Activated CD4-positive, alpha-beta T cell treated with anti-CD3 and anti-CD28 coated beads, Interleukin-2, amount 50 U/mL, for 48 hours (primary cell): ENCODE data around the gene CPNE4.
"Not testable (repeated sequence)": the region's sequence is repeated elsewhere in the genome, so short reads cannot be mapped to it uniquely, and the experiment has no call there.

Source experiments
- DNase-seq, 2 experiments: peaks; one replicate each; pipeline ENCODE4 v3.0.0-alpha.2; 2020

The CPNE4 gene

DNA sequence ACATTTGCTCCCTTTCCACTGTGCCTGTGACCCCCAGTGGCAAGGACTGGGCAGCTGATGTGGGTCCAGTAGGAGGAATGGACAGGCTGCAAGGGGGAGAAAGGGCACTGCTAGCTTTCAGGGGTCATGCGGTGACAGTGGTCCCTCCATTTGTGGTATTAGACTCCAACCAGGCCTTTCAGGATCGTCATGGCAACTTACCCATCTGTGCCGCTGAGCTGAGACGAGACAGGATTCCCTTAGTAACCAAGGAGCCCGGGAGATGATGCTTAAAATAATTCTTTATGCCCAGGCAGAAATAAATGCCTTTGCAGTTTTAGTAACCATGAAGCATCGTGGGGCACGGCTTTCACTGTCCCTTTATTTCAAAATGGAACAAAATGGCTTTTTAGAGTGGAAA, 516.1 kb downstream of the CPNE4 start:
- DNase-seq = no peak

DNA sequence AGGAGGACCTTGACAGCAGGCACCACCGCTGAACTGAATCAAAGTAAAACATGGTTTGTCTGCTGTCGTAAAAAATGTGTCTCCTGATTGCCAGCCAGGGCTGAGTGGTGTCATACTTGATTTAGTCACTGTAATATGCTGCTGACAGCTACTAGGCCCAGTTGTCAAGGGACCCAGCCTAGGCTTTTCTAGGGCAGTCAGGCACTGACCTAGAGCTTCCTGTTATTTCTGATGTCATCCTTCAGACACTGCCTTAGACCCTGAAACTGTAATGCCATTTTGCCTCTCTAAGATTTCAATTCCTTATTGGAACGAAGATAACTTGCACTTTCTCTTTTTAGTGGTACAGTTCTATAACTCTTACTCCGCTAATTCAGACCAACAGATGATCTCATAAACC, 529.4 kb downstream of the CPNE4 start:
- DNase-seq = no peak

DNA sequence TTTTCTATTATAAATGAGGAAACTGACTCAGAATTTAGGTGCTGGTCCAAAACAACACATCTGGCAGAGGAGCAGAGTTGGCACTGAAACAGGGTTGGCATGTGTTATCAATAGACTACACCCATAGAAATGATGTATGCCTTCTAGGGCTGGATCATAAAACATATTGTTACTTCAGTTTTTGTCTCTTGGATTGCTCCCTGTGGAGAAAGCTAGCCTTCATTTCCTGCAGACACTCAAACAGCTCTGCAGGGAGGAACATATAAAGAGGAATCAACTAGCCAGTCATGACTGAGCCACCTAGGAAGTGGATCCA, 531.5 kb downstream of the CPNE4 start:
- DNase-seq = peak in 1 of 2 experiments; percentile 2

DNA sequence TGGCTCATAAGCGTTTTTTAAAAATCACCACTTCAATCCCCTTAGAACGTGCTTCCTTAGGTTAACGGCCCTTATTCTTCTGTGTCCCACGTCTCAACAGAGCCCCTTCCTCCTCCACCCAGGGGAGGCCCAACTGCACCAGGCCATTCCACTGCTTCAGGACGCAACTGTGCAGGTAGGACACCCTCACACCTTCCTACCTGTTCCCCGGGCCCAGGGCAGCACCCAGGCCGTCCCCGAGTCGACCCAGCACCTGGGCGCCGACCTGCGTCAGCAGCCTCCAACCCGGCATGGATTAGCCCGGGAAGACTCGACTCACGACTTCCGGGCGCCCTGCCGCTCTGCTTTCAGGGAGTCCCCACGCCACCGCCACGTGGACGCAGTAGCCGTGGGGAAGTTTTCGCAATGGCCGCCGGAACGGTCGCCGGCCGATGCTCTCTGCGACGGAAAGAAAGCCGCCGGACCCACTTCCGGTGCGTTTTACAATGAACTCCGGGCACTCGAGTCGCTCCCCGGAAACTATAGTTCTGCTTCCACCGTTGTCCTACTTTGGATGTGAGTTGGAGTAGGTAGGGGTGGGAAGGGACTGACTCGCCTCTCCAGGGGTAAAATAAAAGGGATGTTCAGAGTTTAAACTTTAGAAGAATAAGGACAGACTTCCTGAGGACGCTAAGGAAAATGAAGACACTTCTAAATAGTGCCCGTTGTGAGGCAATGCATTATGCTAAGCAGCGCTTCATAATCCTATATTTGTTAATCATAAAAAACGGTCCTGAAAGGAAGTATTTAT, 532.1 kb downstream of the CPNE4 start, which contains the start of gene MRPL3:
Gene MRPL3, minus strand, starts transcription at position 442 of the 790 bp plus-strand sequence. Its CDS starts 150 bp downstream, at position 292.
- DNase-seq = peak; percentile 85 to 89

DNA sequence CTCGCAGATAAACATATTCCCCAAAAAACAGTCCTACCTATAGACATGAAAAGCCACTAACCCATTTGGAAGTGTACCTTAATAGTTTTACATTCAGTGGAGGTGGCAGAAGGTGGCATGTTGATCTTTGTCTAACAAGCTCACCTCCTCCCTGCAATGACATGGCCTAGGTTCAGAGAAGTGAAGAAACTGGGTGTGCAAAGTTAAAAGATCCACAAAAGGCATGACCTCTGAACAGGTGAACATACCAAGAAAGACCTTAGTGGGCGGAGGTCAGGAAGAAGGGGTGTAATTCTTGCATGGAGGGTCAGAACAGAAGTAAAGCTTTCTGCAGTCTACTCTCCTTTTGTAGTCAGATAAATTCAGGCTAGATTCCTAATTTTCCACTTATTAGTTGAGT, 532.9 kb downstream of the CPNE4 start:
- DNase-seq = peak in 1 of 2 experiments; percentile 4

DNA sequence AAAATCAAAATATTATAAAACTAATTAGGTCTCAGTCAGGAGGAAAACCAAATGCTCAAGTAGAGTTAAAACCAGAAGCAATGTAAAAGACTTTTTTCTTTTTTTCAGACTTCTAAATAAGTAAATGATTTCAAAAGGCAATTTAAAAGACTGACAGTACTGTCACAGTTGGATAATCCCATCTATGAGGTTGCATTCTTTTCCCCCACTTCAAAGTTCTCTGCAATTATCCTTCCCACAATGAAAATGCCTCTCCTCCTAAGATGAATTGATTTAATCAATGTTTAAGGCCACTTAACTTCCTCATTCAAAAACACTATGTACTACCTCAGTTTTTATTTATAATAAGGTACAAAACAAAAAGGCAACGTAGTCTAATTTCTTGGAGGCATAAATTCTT, 540.1 kb downstream of the CPNE4 start:
- no peak for DNase-seq

DNA sequence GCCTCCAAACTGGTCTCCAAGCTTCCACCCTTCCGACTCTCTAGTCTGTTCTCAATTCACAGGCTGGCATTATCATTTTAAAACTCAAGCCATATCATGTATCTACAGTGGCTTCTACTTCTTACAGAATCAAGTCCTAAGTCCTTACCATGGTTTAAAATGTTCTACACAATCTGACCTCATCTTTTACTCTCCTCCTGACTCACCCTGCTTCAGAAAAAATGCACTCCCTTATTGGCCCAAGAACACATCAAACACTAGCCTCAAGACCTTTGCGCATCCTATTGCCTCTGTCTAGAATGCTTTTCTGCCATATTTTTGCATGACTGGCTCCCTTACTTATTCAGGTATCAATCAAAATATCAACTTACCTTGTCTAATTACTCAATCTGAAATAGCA, 543.0 kb downstream of the CPNE4 start:
- DNase-seq = no peak

DNA sequence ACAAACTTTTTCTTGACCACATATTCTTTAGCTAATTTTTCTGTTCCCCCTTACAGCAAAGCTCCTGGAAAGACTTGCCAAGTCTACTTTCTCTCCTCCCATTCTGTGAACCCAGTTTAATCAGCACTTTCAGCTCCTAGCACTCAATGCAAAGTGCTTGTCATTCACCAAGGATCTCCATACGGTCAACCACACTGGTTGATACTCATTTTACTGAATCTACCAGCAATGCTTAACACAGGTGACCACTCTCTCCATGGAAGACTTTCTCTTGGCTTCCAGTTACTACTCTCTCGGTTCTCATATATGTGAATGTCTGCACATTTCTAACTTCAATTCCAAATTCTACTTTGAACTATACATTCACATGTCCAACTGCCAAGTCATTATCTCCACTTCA, 543.7 kb downstream of the CPNE4 start:
- no peak for DNase-seq

DNA sequence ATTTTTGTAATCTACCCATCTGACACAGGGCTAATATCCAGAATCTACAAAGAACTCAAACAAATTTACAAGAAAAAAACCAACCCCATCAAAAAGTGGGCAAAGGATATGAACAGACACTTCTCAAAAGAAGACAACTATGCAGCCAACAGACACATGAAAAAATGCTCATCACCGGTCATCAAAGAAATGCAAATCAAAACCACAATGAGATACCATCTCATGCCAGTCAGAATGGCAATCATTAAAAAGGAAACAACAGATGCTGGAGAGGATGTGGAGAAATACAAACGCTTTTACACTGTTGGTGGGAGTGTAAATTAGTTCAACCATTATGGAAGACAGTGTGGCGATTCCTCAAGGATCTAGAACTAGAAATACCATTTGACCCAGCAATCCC, 548.3 kb downstream of the CPNE4 start:
- DNase-seq = not testable (repeated sequence)

DNA sequence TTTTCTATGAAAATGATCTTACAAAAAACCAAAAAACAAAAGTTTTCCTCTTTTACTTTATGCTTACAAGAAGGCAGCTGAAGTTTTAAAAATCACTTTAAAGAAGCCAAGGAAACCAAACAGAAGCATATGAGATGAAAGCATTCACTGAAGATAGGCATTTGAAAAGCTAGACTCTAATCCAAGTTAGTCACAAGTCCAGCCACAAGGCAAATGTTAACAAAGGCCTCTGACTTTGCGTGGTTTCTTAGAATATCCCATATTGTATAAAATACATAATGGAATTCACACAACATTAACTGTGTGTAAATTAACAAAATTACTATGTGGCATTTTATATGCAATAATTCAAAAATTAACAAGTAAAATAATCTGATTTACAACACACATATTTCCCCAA, 549.7 kb downstream of the CPNE4 start:
- DNase-seq = no peak

DNA sequence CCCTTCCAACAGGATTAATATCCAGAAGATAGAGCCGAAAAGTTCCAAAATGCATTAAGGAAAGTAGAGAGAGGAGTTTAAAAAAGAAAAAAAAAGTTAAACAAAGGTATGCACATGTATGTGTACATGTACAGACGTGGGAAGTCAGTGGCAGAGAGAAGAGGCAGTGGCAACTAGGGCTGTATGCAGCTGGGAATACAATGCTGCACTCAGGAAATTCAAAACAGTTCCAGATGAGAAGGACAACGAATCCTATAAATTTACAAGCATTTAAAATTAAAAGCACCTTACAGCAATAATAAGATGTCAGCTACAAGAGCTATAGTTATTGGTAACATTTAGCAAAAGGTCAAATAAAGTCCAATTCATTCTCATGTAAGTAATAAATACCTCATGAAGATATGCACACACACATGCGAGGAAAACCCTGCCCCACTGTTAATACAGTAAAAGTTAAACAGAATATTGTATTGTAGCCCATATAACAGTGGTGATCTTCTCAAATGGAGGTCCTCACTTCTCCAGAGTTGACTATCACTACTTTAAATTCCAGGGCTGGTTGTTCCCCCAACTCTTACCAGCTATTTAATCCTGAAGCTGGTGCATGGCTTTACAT, 550.2 kb downstream of the CPNE4 start:
- DNase-seq = no peak
